ENCODE measurements around the gene ABLIM3.

GRCh38 chr5:149110406-149110805, 30.9 kb upstream of the ABLIM3 start:
- no peak for TF ChIP-seq CTCF (IDR thresholded peaks at IDR 0.05)
- TF ChIP-seq EP300 (IDR thresholded peaks at IDR 0.05), result no peak
- no peak for TF ChIP-seq POLR2A (IDR thresholded peaks at IDR 0.05)
